ENCODE results near the gene FBXW12.
"Not testable (repeated sequence)": the region's sequence is repeated elsewhere in the genome, so short reads cannot be mapped to it uniquely, and the experiment has no call there.

GRCh38 chr3:48401434-48401901, 29.4 kb downstream of the FBXW12 start:
- not testable (repeated sequence) for TF ChIP-seq CTCF (IDR thresholded peaks at IDR 0.05; ENCODE audit: low read depth, low read length); EZH2phosphoT487 (IDR thresholded peaks at IDR 0.05; ENCODE audit: low read depth)

Data from OCI-LY3 (cell line).